OCI-LY1 (cell line): Measurements from ENCODE around the gene PMEPA1.

Experiments
- H2AFZ ChIP-seq: fragments of 200-600 bp; sonication (generic), shearing (Covaris generic); 2 replicates; pipeline ENCODE4 v1.6.0; 2014; ENCODE audit warnings: antibody characterized with exemption, mild to moderate bottlenecking, low read length
- H3F3A ChIP-seq: fragments of 200-600 bp; sonication (generic), shearing (Covaris generic); 2 replicates; pipeline ENCODE4 v1.6.0; 2014; ENCODE audit warnings: mild to moderate bottlenecking, antibody characterized with exemption, low read length, moderate library complexity; ENCODE audit not compliant: insufficient read depth
- H3K27ac ChIP-seq: fragments of 200-600 bp; sonication (generic); 2 replicates; pipeline ENCODE4 v1.5.1; 2014; ENCODE audit warnings: low read length, mixed run types, mild to moderate bottlenecking, low read depth; ENCODE audit not compliant: poor library complexity, severe bottlenecking
- H3K27me3 ChIP-seq: fragments of 200-600 bp; sonication (generic); 2 replicates; pipeline ENCODE4 v1.6.0; 2014; ENCODE audit warnings: antibody characterized with exemption, mild to moderate bottlenecking, low read length, moderate library complexity; ENCODE audit not compliant: insufficient read depth
- H3K36me3 ChIP-seq: fragments of 200-600 bp; sonication (generic); 2 replicates; pipeline ENCODE4 v1.6.1; 2014; ENCODE audit warnings: mild to moderate bottlenecking, antibody characterized with exemption, low read length, moderate library complexity, mixed read lengths; ENCODE audit not compliant: insufficient read depth
- H3K4me1 ChIP-seq: fragments of 200-600 bp; sonication (generic); 2 replicates; pipeline ENCODE4 v1.5.1; 2014; ENCODE audit warnings: mild to moderate bottlenecking, low read length, moderate library complexity; ENCODE audit not compliant: insufficient read depth, severe bottlenecking
- H3K4me2 ChIP-seq: fragments of 200-600 bp; sonication (generic), shearing (Covaris generic); 2 replicates; pipeline ENCODE4 v1.6.1; 2014; ENCODE audit warnings: low read length
- H3K4me3 ChIP-seq: fragments of 200-600 bp; sonication (generic); 2 replicates; pipeline ENCODE4 v1.5.1; 2014; ENCODE audit warnings: low read length, low read depth, mild to moderate bottlenecking, mixed read lengths; ENCODE audit not compliant: poor library complexity, severe bottlenecking
- H3K79me2 ChIP-seq: fragments of 200-600 bp; shearing (Covaris generic); 2 replicates; pipeline ENCODE4 v1.6.1; 2016; ENCODE audit warnings: mixed run types, low read length, mixed read lengths; ENCODE audit not compliant: insufficient read depth
- H3K9ac ChIP-seq: fragments of 200-600 bp; sonication (generic), shearing (Covaris generic); 2 replicates; pipeline ENCODE4 v1.6.1; 2014; ENCODE audit warnings: mild to moderate bottlenecking, low read length, mixed read lengths
- H3K9me2 ChIP-seq: fragments of 200-600 bp; sonication (generic), shearing (Covaris generic); 2 replicates; pipeline ENCODE4 v1.6.1; 2014; ENCODE audit warnings: low read depth, mild to moderate bottlenecking, low read length, mixed read lengths
- H3K9me3 ChIP-seq: fragments of 200-600 bp; shearing (Covaris generic); 2 replicates; pipeline ENCODE4 v1.6.1; 2014; ENCODE audit warnings: low read length, mixed read lengths
- H4K20me1 ChIP-seq: fragments of 200-600 bp; sonication (generic), shearing (Covaris generic); 2 replicates; pipeline ENCODE4 v1.6.0; 2016; ENCODE audit warnings: mild to moderate bottlenecking, low read length; ENCODE audit not compliant: insufficient read depth
- CTCF ChIP-seq: fragments of 200-600 bp; sonication (generic), shearing (Covaris generic); IDR thresholded peaks from 2 replicates; pipeline ENCODE4 v1.5.1; 2017; ENCODE audit warnings: mild to moderate bottlenecking, antibody characterized with exemption, low read length, moderate library complexity, mixed read lengths
- EZH2 ChIP-seq: fragments of 200-600 bp; sonication (generic), shearing (Covaris generic); IDR thresholded peaks from 2 replicates; pipeline ENCODE4 v1.8.0; 2017; ENCODE audit warnings: borderline replicate concordance, mixed run types, mild to moderate bottlenecking, antibody characterized with exemption, low read length, moderate library complexity, mixed read lengths

The PMEPA1 gene

DNA sequence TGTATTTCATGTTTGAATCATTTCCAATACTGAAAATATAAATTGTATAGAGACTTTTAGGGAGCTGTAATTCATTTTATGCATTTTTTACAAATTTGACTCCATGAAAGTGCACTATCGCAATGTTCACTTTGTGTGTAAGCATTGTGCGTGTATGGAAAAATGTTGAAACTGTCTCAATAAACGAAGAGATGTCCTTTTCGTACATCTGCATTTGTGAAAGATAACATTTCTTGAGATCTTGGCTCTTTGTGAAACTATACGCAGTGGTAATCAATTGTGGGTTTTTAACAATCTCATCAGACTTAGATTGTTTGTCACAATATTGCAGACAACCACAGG is 70.9 kb downstream of the PMEPA1 start:
- Histone ChIP-seq H3K27ac (no peak overlapping the region), H3K36me3 (no peaks in the 10 kb centered on the region), H3F3A (no peaks in the 10 kb centered on the region), H4K20me1 (no peaks in the 10 kb centered on the region), H3K79me2 (no peaks in the 10 kb centered on the region), H2AFZ (no peak overlapping the region), H3K9me3 (no peaks in the 10 kb centered on the region), H3K4me1 (no peaks in the 10 kb centered on the region), H3K9me2 (no peaks in the 10 kb centered on the region), H3K4me3 (no peak overlapping the region), H3K4me2 (no peak overlapping the region), H3K27me3 (no peaks in the 10 kb centered on the region), H3K9ac (no peak overlapping the region)
- no peak for TF ChIP-seq CTCF
- no peak for TF ChIP-seq EZH2

GRCh38 chr20:57638173-57638894 is 71.5 kb downstream of the PMEPA1 start:
- Histone ChIP-seq H3K4me3 (no peak overlapping the region), H3K36me3 (no peaks in the 10 kb centered on the region)

DNA sequence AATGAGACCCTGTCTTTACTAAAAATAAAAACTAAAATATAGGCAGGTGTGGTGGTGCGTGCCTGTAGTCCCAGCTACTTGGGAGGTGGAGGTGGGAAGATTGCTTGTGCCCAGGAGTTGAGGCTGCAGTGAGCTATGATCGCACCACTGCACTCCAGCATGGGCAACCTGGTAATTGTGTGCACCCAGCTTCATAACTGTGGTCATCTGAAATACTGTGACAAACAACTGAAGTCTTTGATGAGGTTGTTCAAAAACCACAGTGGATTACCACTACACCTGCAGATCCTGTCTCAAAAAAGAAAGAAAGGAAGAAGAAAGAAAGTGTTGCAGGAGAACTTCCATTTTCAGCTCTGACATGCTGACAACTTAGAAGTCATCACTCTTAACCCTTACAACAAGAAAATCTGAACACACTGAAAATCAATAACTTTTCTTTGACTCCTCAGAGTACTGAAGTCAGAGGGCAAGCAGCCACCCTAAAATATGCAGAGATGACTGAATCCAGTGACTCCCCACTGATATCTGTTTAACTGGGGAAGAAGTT is 75.8 kb downstream of the PMEPA1 start:
- no peaks in the 10 kb centered on the region for H3K36me3 ChIP-seq
- H3K79me2 ChIP-seq = no peaks in the 10 kb centered on the region
- no peak overlapping the region for H3K27ac ChIP-seq
- no peak overlapping the region for H3K4me2 ChIP-seq
- peaks cover 7% of the 10 kb centered on the region; the same call in 1 of the 2 replicates for H3K27me3 ChIP-seq
- H3K9me3 ChIP-seq = no peaks in the 10 kb centered on the region
- H2AFZ ChIP-seq = no peak overlapping the region
- H3K9me2 ChIP-seq = no peaks in the 10 kb centered on the region
- TF ChIP-seq CTCF (no peak), EZH2 (no peak)
- no peaks in the 10 kb centered on the region for H4K20me1 ChIP-seq
- H3K4me1 ChIP-seq = no peaks in the 10 kb centered on the region
- H3K4me3 ChIP-seq = no peak overlapping the region
- H3K9ac ChIP-seq = no peak overlapping the region
- no peaks in the 10 kb centered on the region for H3F3A ChIP-seq

More at GRCh38 chr20:57638173-57638894, 71.5 kb downstream of the PMEPA1 start:
- Histone ChIP-seq H3K9ac (no peak overlapping the region), H3K79me2 (no peaks in the 10 kb centered on the region), H3K9me3 (no peaks in the 10 kb centered on the region), H3K27me3 (no peaks in the 10 kb centered on the region), H4K20me1 (no peaks in the 10 kb centered on the region), H3K4me2 (no peak overlapping the region), H3F3A (no peaks in the 10 kb centered on the region), H3K27ac (no peak overlapping the region), H3K9me2 (no peaks in the 10 kb centered on the region), H2AFZ (no peak overlapping the region), H3K4me1 (no peaks in the 10 kb centered on the region)
- TF ChIP-seq CTCF (no peak), EZH2 (no peak)
